K562 (cell line): ENCODE data around the gene FBXW8. TPM values are rescaled to one million over a fixed set of nuclear protein-coding genes. Genes with fewer than 3 reads are reported as not detected.
A peak's percentile ranks its signal among the peaks of the same experiment; 100 is the strongest.

ENCODE experiments used
- ATAC-seq: fragments of 200-7000 bp; cut with Tn5 transposase; 3 replicates; pipeline ENCODE4 v1.9.1; 2020; ENCODE audit warnings: moderate library complexity
- BruUV-seq: library from RNA; stranded (reverse); fragments of 400-500 nt; replicated peaks from 2 replicates; lab custom pipeline; 2021; lab: Mats Ljungman, UMichigan
- CTCF ChIA-PET: fragments of 300-600 bp; formaldehyde crosslinking; extraction: SDS; loops from one replicate; lab custom pipeline; 2021; ENCODE audit warnings: low intra/inter-chr PET ratio; lab: Yijun Ruan, JAX
- POLR2A ChIA-PET: fragments of 300-600, 350-650 bp; sonication (Branson Sonifier 250); formaldehyde crosslinking; extraction: SDS; loops from one replicate; lab custom pipeline; 2021; ENCODE audit warnings: antibody characterized with exemption, inconsistent platforms; lab: Yijun Ruan, JAX
- DNase-seq, 4 experiments: peaks; one replicate each; pipeline versions ENCODE4 v3.0.0 to v3.0.0-alpha.2; 2011 to 2018; ENCODE audit warnings: low spot score in 3 of 4, mixed read lengths in 3 of 4; ENCODE audit errors: extremely low read depth in 1 of 4
- FAIRE-seq: peaks from 2 replicates; lab custom pipeline; 2011; peaks lifted over from hg19 to GRCh38; lab: Jason Lieb, UNC
- H2AFZ ChIP-seq: 2 replicates; pipeline ENCODE4 v1.6.0; 2011; ENCODE audit warnings: low read depth, low read length, control low read depth, inconsistent platforms
- H3K27ac ChIP-seq: fragments of 200-600 bp; 3 replicates; pipeline ENCODE4 v1.8.0; 2011; ENCODE audit warnings: low read depth, mild to moderate bottlenecking, control low read depth, inconsistent platforms, low read length, moderate library complexity, mixed read lengths; ENCODE audit errors: extremely low read depth
- H3K27me3 ChIP-seq, 2 experiments: fragments of 300-600 bp in 1 of 2; 2 replicates in 1 of 2; 3 replicates in 1 of 2; pipeline versions ENCODE4 v1.6.0 to v1.8.0; 2011; ENCODE audit warnings: inconsistent platforms in 2 of 2, low read length in 2 of 2, mild to moderate bottlenecking in 1 of 2, mixed read lengths in 1 of 2, moderate library complexity in 1 of 2; ENCODE audit not compliant: control insufficient read depth in 2 of 2, insufficient read depth in 2 of 2
- H3K36me3 ChIP-seq: fragments of 300-600 bp; 3 replicates; pipeline ENCODE4 v1.8.0; 2011; ENCODE audit warnings: mild to moderate bottlenecking, low read length, inconsistent platforms; ENCODE audit not compliant: control insufficient read depth, insufficient read depth
- H3K4me1 ChIP-seq, 2 experiments: fragments of 200-600 bp in 1 of 2; replicated peaks in 1 of 2; 2 replicates in 1 of 2; 3 replicates in 1 of 2; pipeline versions ENCODE4 v1.5.1 to v1.8.0; 2011; ENCODE audit warnings: inconsistent platforms in 2 of 2, low read length in 2 of 2, mild to moderate bottlenecking in 1 of 2, mixed read lengths in 1 of 2, moderate library complexity in 1 of 2; ENCODE audit not compliant: control insufficient read depth in 2 of 2, insufficient read depth in 2 of 2
- H3K4me2 ChIP-seq: 2 replicates; pipeline ENCODE4 v1.6.1; 2011; ENCODE audit warnings: low read length, control low read depth, inconsistent platforms, mixed read lengths; ENCODE audit not compliant: insufficient read depth
- H3K4me3 ChIP-seq: fragments of 200-600 bp; sonication (generic), shearing (Covaris generic); 2 replicates; pipeline ENCODE4 v1.5.1; 2016; ENCODE audit warnings: control low read depth, inconsistent platforms
- H3K79me2 ChIP-seq: fragments of 200-600 bp; 3 replicates; pipeline ENCODE4 v1.8.0; 2011; ENCODE audit warnings: low read length, inconsistent platforms; ENCODE audit not compliant: control insufficient read depth, insufficient read depth
- H3K9ac ChIP-seq, 2 experiments: 2 replicates each; pipeline versions ENCODE4 v1.6.0 to v1.6.1; 2011; ENCODE audit warnings: low read depth in 2 of 2, low read length in 2 of 2, control low read depth in 1 of 2, inconsistent platforms in 1 of 2, mild to moderate bottlenecking in 1 of 2, mixed read lengths in 1 of 2; ENCODE audit not compliant: insufficient read depth in 1 of 2
- H3K9me1 ChIP-seq: one replicate; pipeline ENCODE4 v1.6.0; 2011; ENCODE audit warnings: inconsistent platforms, mild to moderate bottlenecking, low read length, moderate library complexity; ENCODE audit not compliant: control insufficient read depth, insufficient read depth
- H3K9me3 ChIP-seq: replicated peaks from 2 replicates; pipeline ENCODE4 v1.5.1; 2011; ENCODE audit warnings: low read depth, low read length, inconsistent platforms; ENCODE audit not compliant: control insufficient read depth, insufficient read depth
- H4K20me1 ChIP-seq: replicated peaks from 2 replicates; pipeline ENCODE4 v1.6.1; 2011; ENCODE audit warnings: low read length, inconsistent platforms, mixed read lengths; ENCODE audit not compliant: control insufficient read depth, insufficient read depth
- DEAF1 ChIP-seq: fragments of 450-650 bp; formaldehyde crosslinking; IDR thresholded peaks from 2 replicates; pipeline ENCODE4 v1.4.0; 2020; ENCODE audit warnings: mild to moderate bottlenecking, moderate library complexity
- KAT2B ChIP-seq: IDR thresholded peaks from one replicate; pipeline ENCODE4 v1.6.1; 2012; ENCODE audit warnings: low read depth, mild to moderate bottlenecking, control low read depth, inconsistent platforms, low read length, moderate library complexity
- LCOR ChIP-seq: sonication (generic); formaldehyde crosslinking; IDR thresholded peaks from 2 replicates; pipeline ENCODE4 v1.8.0; 2022; ENCODE audit warnings: mild to moderate bottlenecking, missing genetic modification reagents
- MAFG ChIP-seq: fragments of 450-650 bp; conservative IDR thresholded peaks from 2 replicates; pipeline ENCODE4 v1.6.1; 2016; ENCODE audit warnings: missing genetic modification characterization, missing compliant biosample characterization
- MTF1 ChIP-seq: fragments of 250-450 bp; sonication (Bioruptor Pico); IDR thresholded peaks from 2 replicates; pipeline ENCODE4 v1.9.0; 2021; ENCODE audit warnings: moderate library complexity, mild to moderate bottlenecking, inconsistent platforms, borderline replicate concordance
- NFE2 ChIP-seq: IDR thresholded peaks from 2 replicates; pipeline ENCODE4 v1.6.1; 2014; ENCODE audit warnings: antibody characterized with exemption, low read depth
- SMARCA5 ChIP-seq: fragments of 450-650 bp; IDR thresholded peaks from 2 replicates; pipeline ENCODE4 v1.6.1; 2016
- SP1 ChIP-seq: sonication (generic); formaldehyde crosslinking; IDR thresholded peaks from 2 replicates; pipeline ENCODE4 v1.8.1; 2022; ENCODE audit warnings: mild to moderate bottlenecking, missing genetic modification reagents
- WGBS: fragments of 100-300 bp; shearing (Covaris generic); methylation state at CpG from one replicate; pipeline ENCODE4 v1.1.6; 2016; ENCODE audit warnings: low coverage, mixed read lengths; ENCODE audit not compliant: insufficient coverage; ENCODE audit errors: missing lambda C conversion rate; 5-methylcytosine and 5-hydroxymethylcytosine counted together
- in situ Hi-C: fragments of 300-500 bp; cut with MboI; formaldehyde crosslinking; loops from 4 replicates; pipeline ENCODE4 v1.15.0; 2018; ENCODE audit warnings: inconsistent platforms, mixed read lengths
- intact Hi-C: fragments of 100-400 bp; cut with micrococcal nuclease; formaldehyde crosslinking; loops from 2 replicates; pipeline ENCODE4 v1.14.2; 2022
- polyA plus RNA-seq, 8 experiments: library from polyadenylated mRNA; depleted of rRNA in 4 of 8; stranded (reverse) in 5 of 8; unstranded in 3 of 8; fragments of >200 nt; fragmentation: Nextera tagmentation in 2 of 8; fragmentation: Illumina TruSeq in 1 of 8; extraction: Ambion mirVana in 2 of 8; extraction: Trizol in 1 of 8; gene quantifications; 2 replicates each; pipeline versions ENCODE4 v1.2.1 to v1.2.3, GENCODE V29; 2011 to 2014; ENCODE audit warnings: inconsistent platforms in 1 of 8, missing spikeins in 1 of 8
- total RNA-seq, 7 experiments: library from RNA; depleted of rRNA in 6 of 7; stranded (reverse); fragments of >200 nt in 6 of 7; fragmentation: Illumina TruSeq in 2 of 7; extraction: Trizol in 2 of 7; gene quantifications; 2 replicates each; pipeline versions ENCODE4 v1.2.1 to v1.2.3, GENCODE V29; 2011 to 2021; ENCODE audit warnings: low replicate concordance in 1 of 7

FBXW8 gene
- total and polyA plus RNA-seq, 9 of the 15 experiments (the other 6 are each of a cell fraction or from before 2014, with no cell fraction given), result 0.58 to 8.3 (median 4.4) TPM

GRCh38 chr12:116959845-116960514 is 49.2 kb downstream of the FBXW8 start:
- Histone ChIP-seq H3K79me2 (no peaks in the 10 kb centered on the region), H3K9me3 (no peaks in the 10 kb centered on the region), H3K4me3 (no peak overlapping the region), H3K27me3 (no peaks in the 10 kb centered on the region), H3K4me1 (peaks cover 0 to 8% of the 10 kb centered on the region in 2 experiments; a peak in 2 of 5 replicates), H3K9ac (no peak overlapping the region), H4K20me1 (peaks cover 4% of the 10 kb centered on the region), H3K4me2 (no peak overlapping the region), H3K27ac (no peak overlapping the region), H2AFZ (no peak overlapping the region)
- intact Hi-C loops (no loop called here), in situ Hi-C loops (loop anchor here (25.0 kb wide), 1 partner anchor 248 kb away; no protein-coding TSS in a partner anchor)
- 62% methylated on average over 5 of the region's 5 CpGs for WGBS
- CTCF ChIA-PET, result no interaction called here
- no TSS peak for BruUV-seq
- TF ChIP-seq MAFG (tag) (0 out of 2 replicates have a peak, but pooled peaks have one; percentile 11), LCOR (CRISPR knock-in tag) (no peak), KAT2B (no peak), MTF1 (no peak), SMARCA5 (no peak), NFE2 (peak; percentile 63), DEAF1 (CRISPR knock-in tag) (no peak), SP1 (CRISPR knock-in tag) (no peak)
- TF ChIP-seq, all 486 proteins: peak for 2
- Histone ChIP-seq H3K36me3 (peaks cover 5% of the 10 kb centered on the region; the same call in 1 of the 3 replicates), H3K9me1 (no peaks in the 10 kb centered on the region)
- DNase-seq, result no peak
- FAIRE-seq, result peak; percentile 48
- POLR2A ChIA-PET, result interaction anchor here (0.8 to 0.9 kb wide), 2 partner anchors 22 to 30 kb away, joined by 3 read pairs; no protein-coding TSS in a partner anchor
- no peak for ATAC-seq
